Keratinocyte (primary cell): ENCODE data around the gene MIPOL1. TPM values are rescaled to one million over a fixed set of nuclear protein-coding genes. Genes with fewer than 3 reads are reported as not detected.

Experiments
- DNase-seq: peaks from one replicate; pipeline ENCODE4 v3.0.0-alpha.2; 2011; ENCODE audit warnings: low read depth, missing footprints, low spot score
- FAIRE-seq: peaks from 2 replicates; lab custom pipeline; 2011; peaks lifted over from hg19 to GRCh38; lab: Jason Lieb, UNC
- H2AFZ ChIP-seq: 2 replicates; pipeline ENCODE4 v1.6.0; 2012; ENCODE audit warnings: low read length, control low read depth, inconsistent platforms; ENCODE audit not compliant: control insufficient read depth
- H3K27ac ChIP-seq: 2 replicates; pipeline ENCODE4 v1.5.1; 2011; ENCODE audit warnings: low read length; ENCODE audit not compliant: control insufficient read depth, insufficient read depth
- H3K27me3 ChIP-seq: 3 replicates; pipeline ENCODE4 v1.6.0; 2011; ENCODE audit warnings: low read length; ENCODE audit not compliant: control insufficient read depth, insufficient read depth; ENCODE audit errors: extremely low read depth
- H3K36me3 ChIP-seq, 2 experiments: 2 replicates in 1 of 2; 3 replicates in 1 of 2; pipeline ENCODE4 v1.5.1; 2011; ENCODE audit warnings: low read length in 2 of 2, mild to moderate bottlenecking in 1 of 2; ENCODE audit not compliant: control insufficient read depth in 2 of 2, insufficient read depth in 2 of 2; ENCODE audit errors: extremely low read depth in 1 of 2
- H3K4me1 ChIP-seq: 3 replicates; pipeline ENCODE4 v1.5.1; 2011; ENCODE audit warnings: low read length; ENCODE audit not compliant: control insufficient read depth, insufficient read depth; ENCODE audit errors: extremely low read depth
- H3K4me2 ChIP-seq: 3 replicates; pipeline ENCODE4 v1.6.0; 2011; ENCODE audit warnings: low read depth, low read length; ENCODE audit not compliant: control insufficient read depth, insufficient read depth; ENCODE audit errors: extremely low read depth
- H3K4me3 ChIP-seq, 3 experiments: fragments of 200-600 bp in 1 of 3; sonication (generic) in 1 of 3; 2 replicates in 2 of 3; 3 replicates in 1 of 3; pipeline ENCODE4 v1.5.1; 2011 to 2016; ENCODE audit warnings: low read length in 3 of 3, mild to moderate bottlenecking in 3 of 3, control low read depth in 2 of 3, inconsistent platforms in 1 of 3, low read depth in 1 of 3, mixed read lengths in 1 of 3, mixed run types in 1 of 3, moderate library complexity in 1 of 3; ENCODE audit not compliant: control insufficient read depth in 2 of 3, insufficient read depth in 2 of 3; ENCODE audit errors: extremely low read depth in 1 of 3
- H3K79me2 ChIP-seq: 2 replicates; pipeline ENCODE4 v1.6.0; 2012; ENCODE audit warnings: low read length; ENCODE audit not compliant: control insufficient read depth, insufficient read depth
- H3K9ac ChIP-seq: 3 replicates; pipeline ENCODE4 v1.6.0; 2011; ENCODE audit warnings: low read length; ENCODE audit not compliant: control insufficient read depth, insufficient read depth; ENCODE audit errors: extremely low read depth
- H3K9me1 ChIP-seq: 3 replicates; pipeline ENCODE4 v1.6.0; 2011; ENCODE audit warnings: low read length; ENCODE audit not compliant: control insufficient read depth, insufficient read depth; ENCODE audit errors: extremely low read depth
- H3K9me3 ChIP-seq: 2 replicates; pipeline ENCODE4 v1.5.1; 2012; ENCODE audit warnings: low read depth, low read length; ENCODE audit not compliant: control insufficient read depth
- H4K20me1 ChIP-seq: 3 replicates; pipeline ENCODE4 v1.6.0; 2011; ENCODE audit warnings: low read length; ENCODE audit not compliant: control insufficient read depth, insufficient read depth; ENCODE audit errors: extremely low read depth
- EZH2 ChIP-seq: IDR thresholded peaks from one replicate; pipeline ENCODE4 v1.6.1; 2012; ENCODE audit warnings: inconsistent platforms, mild to moderate bottlenecking, low read length, moderate library complexity
- dilution Hi-C: fragments of 300-500 bp; cut with MboI; formaldehyde crosslinking; loops from one replicate; pipeline ENCODE4 v1.7.0; 2020; ENCODE audit warnings: low sequenced_read_pairs; ENCODE audit not compliant: extremely low pct_ligation_motif_present
- polyA plus RNA-seq, 5 experiments: library from polyadenylated mRNA; depleted of rRNA in 3 of 5; stranded (reverse) in 3 of 5; stranded (forward) in 1 of 5; unstranded in 1 of 5; fragments of >200 nt; gene quantifications; 1 replicate in 1 of 5; 2 replicates in 3 of 5; 3 replicates in 1 of 5; pipeline versions ENCODE4 v1.2.1 to v1.2.3, GENCODE V29; 2011 to 2012; ENCODE audit warnings: missing spikeins in 2 of 5, low read depth in 1 of 5, low replicate concordance in 1 of 5
- TF ChIP-seq, protein P1 (sequence below), 3 experiments: IDR thresholded peaks in 1 of 3; conservative IDR thresholded peaks in 1 of 3; optimal IDR thresholded peaks in 1 of 3; 2 replicates in 2 of 3; 3 replicates in 1 of 3; pipeline versions ENCODE3 to v1.5.1; 2011; ENCODE audit warnings: low read length in 3 of 3, mild to moderate bottlenecking in 3 of 3, moderate library complexity in 2 of 3, control low read depth in 1 of 3, inconsistent platforms in 1 of 3; ENCODE audit not compliant: insufficient read depth in 2 of 3; ENCODE audit errors: extremely low read depth in 1 of 3

Gene MIPOL1
- polyA plus RNA-seq, 1 donor (not counting 4 experiments of a cell fraction or from before 2014, with no cell fraction given) = 10.9 TPM

DNA sequence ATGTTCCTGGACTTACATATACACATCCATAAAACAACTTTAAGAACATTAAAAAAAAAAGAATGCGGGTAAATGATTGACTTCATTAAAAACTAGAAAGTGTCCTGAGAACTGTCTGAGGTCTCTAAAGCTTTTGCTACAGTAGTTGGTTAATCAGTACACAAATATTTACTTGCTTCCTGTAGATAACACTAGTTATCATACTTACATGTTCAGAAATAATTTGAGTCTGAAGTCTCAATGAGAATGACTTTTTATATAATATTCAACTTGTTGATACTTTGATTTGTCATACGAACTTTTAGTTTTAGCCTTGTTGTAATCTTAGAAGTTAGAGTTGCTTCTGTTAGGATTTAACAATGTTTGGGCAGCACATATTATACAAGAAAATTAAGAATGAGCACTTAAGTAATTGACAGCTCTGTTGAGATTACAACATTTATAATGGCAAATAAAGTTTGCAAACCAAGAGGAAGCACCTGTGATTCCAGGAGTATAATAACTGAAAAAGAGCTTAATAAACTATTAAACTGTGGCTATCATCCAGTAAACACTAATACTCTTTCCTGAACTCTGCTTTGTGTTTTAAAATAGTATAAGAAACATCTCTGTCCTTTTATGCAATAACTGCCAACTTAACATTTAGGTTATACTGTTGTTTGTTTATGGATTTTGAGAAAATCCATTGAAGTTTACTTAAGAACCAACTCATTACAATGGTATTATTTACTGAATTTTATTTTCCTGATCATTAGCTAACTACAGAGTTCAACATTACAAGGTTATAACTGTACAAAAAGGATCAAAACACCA is 131.7 kb downstream of the MIPOL1 start:
- no peak for DNase-seq
- no peak for FAIRE-seq

DNA sequence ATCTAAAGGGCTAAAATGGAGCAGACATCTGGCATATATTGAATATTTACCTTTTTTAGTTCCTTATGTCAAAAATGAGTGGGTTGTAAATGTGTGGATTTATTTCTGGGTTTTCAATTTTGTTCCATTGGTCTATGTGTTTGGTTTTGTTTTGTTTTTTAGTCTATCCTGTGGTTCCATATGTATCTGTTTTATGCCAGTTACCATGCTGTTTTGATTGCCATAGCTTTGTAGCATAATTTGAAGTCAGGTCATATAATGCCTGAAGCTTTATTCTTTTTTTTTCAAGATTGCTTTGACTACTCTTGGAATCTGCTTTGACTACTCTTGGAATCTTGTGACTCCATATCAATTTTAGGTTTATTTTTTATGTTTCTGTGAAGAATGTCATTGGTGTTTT is 133.2 kb downstream of the MIPOL1 start:
- no peak overlapping the region for H2AFZ ChIP-seq
- H3K36me3 ChIP-seq = no peaks in the 10 kb centered on the region
- no peak overlapping the region for H3K27ac ChIP-seq
- no peaks in the 10 kb centered on the region for H3K27me3 ChIP-seq
- no peak overlapping the region for H3K4me2 ChIP-seq
- TF ChIP-seq, protein P1, sequence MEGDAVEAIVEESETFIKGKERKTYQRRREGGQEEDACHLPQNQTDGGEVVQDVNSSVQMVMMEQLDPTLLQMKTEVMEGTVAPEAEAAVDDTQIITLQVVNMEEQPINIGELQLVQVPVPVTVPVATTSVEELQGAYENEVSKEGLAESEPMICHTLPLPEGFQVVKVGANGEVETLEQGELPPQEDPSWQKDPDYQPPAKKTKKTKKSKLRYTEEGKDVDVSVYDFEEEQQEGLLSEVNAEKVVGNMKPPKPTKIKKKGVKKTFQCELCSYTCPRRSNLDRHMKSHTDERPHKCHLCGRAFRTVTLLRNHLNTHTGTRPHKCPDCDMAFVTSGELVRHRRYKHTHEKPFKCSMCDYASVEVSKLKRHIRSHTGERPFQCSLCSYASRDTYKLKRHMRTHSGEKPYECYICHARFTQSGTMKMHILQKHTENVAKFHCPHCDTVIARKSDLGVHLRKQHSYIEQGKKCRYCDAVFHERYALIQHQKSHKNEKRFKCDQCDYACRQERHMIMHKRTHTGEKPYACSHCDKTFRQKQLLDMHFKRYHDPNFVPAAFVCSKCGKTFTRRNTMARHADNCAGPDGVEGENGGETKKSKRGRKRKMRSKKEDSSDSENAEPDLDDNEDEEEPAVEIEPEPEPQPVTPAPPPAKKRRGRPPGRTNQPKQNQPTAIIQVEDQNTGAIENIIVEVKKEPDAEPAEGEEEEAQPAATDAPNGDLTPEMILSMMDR (optimal IDR thresholded peaks at IDR 0.05 in 1 of 3, IDR thresholded peaks at IDR 0.05 in 1 of 3, conservative IDR thresholded peaks at IDR 0.05 in 1 of 3; ENCODE audit: extremely low read depth in 1 of 3, insufficient read depth in 2 of 3, low read length in 3 of 3) = no peak
- TF ChIP-seq EZH2 = no peak
- no peak overlapping the region for H3K4me3 ChIP-seq
- H3K4me1 ChIP-seq = no peaks in the 10 kb centered on the region
- FAIRE-seq (no peak), DNase-seq (no peak)
- no peak overlapping the region for H3K9ac ChIP-seq
- H4K20me1 ChIP-seq = no peaks in the 10 kb centered on the region
- H3K9me3 ChIP-seq = no peaks in the 10 kb centered on the region
- no peaks in the 10 kb centered on the region for H3K79me2 ChIP-seq
- dilution Hi-C loops = no loop called here
- H3K9me1 ChIP-seq = no peaks in the 10 kb centered on the region

More for the DNA sequence above, 131.7 kb downstream of the MIPOL1 start:
- H4K20me1 ChIP-seq = no peaks in the 10 kb centered on the region
- no peak overlapping the region for H3K9ac ChIP-seq
- no peaks in the 10 kb centered on the region for H3K79me2 ChIP-seq
- H3K4me1 ChIP-seq = no peaks in the 10 kb centered on the region
- dilution Hi-C loops = no loop called here
- TF ChIP-seq, protein P1 (optimal IDR thresholded peaks at IDR 0.05 in 1 of 3, IDR thresholded peaks at IDR 0.05 in 1 of 3, conservative IDR thresholded peaks at IDR 0.05 in 1 of 3; ENCODE audit: extremely low read depth in 1 of 3, insufficient read depth in 2 of 3, low read length in 3 of 3) = no peak
- no peak for TF ChIP-seq EZH2
- H3K27me3 ChIP-seq = no peaks in the 10 kb centered on the region
- H3K9me3 ChIP-seq = no peaks in the 10 kb centered on the region
- H3K36me3 ChIP-seq = no peaks in the 10 kb centered on the region
- no peak overlapping the region for H2AFZ ChIP-seq
- H3K4me3 ChIP-seq = no peak overlapping the region
- no peak overlapping the region for H3K4me2 ChIP-seq
- H3K27ac ChIP-seq = no peak overlapping the region
- H3K9me1 ChIP-seq = no peaks in the 10 kb centered on the region
